Measurements from ENCODE around the gene MBLAC1.

MBLAC1 gene

GRCh38 chr7:100163006-100163531 lies 36.3 kb downstream of the MBLAC1 start:
- TF ChIP-seq ZNF384 (IDR thresholded peaks at IDR 0.05): no peak
- POLR2A ChIA-PET: interaction anchor here (1.8 kb wide), 1 partner anchor 14 kb away, joined by 7 read pairs; the partner anchor contains the start of gene LAMTOR4
- DNase-seq (ENCODE audit: extremely low spot score): no peak
- CTCF ChIA-PET: interaction anchor here (1.1 kb wide), 1 partner anchor 10 kb away, joined by 6 read pairs; no protein-coding TSS in a partner anchor

GRCh38 chr7:100163871-100164270 lies 37.1 kb downstream of the MBLAC1 start:
- CTCF ChIA-PET: interaction anchor here (1.1 kb wide), 1 partner anchor 10 kb away, joined by 6 read pairs; no protein-coding TSS in a partner anchor
- POLR2A ChIA-PET: interaction anchor here (1.8 kb wide), 1 partner anchor 15 kb away, joined by 7 read pairs; the partner anchor contains the start of gene LAMTOR4
- DNase-seq (ENCODE audit: extremely low spot score): no peak
- TF ChIP-seq ZNF384 (IDR thresholded peaks at IDR 0.05) (no peak), SP1 (IDR thresholded peaks at IDR 0.05) (no peak), L3MBTL2 (conservative IDR thresholded peaks at IDR 0.05) (no peak), CTBP1 (IDR thresholded peaks at IDR 0.05; ENCODE audit: borderline replicate concordance) (no peak), SUZ12 (IDR thresholded peaks at IDR 0.05) (no peak), PKNOX1 (IDR thresholded peaks at IDR 0.05) (no peak), FOXM1 (IDR thresholded peaks at IDR 0.05; ENCODE audit: borderline replicate concordance) (no peak), BHLHE40 (IDR thresholded peaks at IDR 0.05; ENCODE audit: borderline replicate concordance) (no peak), FOXK2 (IDR thresholded peaks at IDR 0.05) (no peak), TARDBP (IDR thresholded peaks at IDR 0.05) (no peak), LEF1 (IDR thresholded peaks at IDR 0.05; ENCODE audit: borderline replicate concordance) (no peak), NFRKB (IDR thresholded peaks at IDR 0.05) (no peak), FOXA1 (IDR thresholded peaks at IDR 0.05) (no peak), HDGF (IDR thresholded peaks at IDR 0.05; ENCODE audit: borderline replicate concordance) (no peak), ARNT (IDR thresholded peaks at IDR 0.05) (no peak), ELF4 (IDR thresholded peaks at IDR 0.05) (no peak)

GRCh38 chr7:100166317-100166940 lies 39.7 kb downstream of the MBLAC1 start:
- TF ChIP-seq BHLHE40 (IDR thresholded peaks at IDR 0.05; ENCODE audit: borderline replicate concordance) (no peak), FOXK2 (IDR thresholded peaks at IDR 0.05) (no peak)
- CTCF ChIA-PET: interaction anchor here (0.6 to 1.4 kb wide), 4 partner anchors 10 to 31 kb away, joined by 3 to 4 read pairs (median 3); partner anchors contain the start of gene GPC2
- DNase-seq (ENCODE audit: extremely low spot score): no peak
- POLR2A ChIA-PET: interaction anchor here (0.9 to 2.3 kb wide), 3 partner anchors 9 to 24 kb away, joined by 3 to 12 read pairs (median 4); partner anchors contain the start of genes GPC2 and STAG3

GRCh38 chr7:100166970-100167911 lies 40.5 kb downstream of the MBLAC1 start:
- ChIA-PET POLR2A (interaction anchor here (0.9 to 2.3 kb wide), 3 partner anchors 10 to 23 kb away, joined by 3 to 12 read pairs (median 4); partner anchors contain the start of genes GPC2 and STAG3), CTCF (interaction anchor here (0.6 to 2.2 kb wide), 4 partner anchors 10 to 37 kb away, joined by 3 to 8 read pairs (median 4); partner anchors contain the start of genes GPC2 and LAMTOR4)
- no peak for DNase-seq (ENCODE audit: extremely low spot score)
- TF ChIP-seq FOXM1 (IDR thresholded peaks at IDR 0.05; ENCODE audit: borderline replicate concordance): no peak
- TF ChIP-seq TARDBP (IDR thresholded peaks at IDR 0.05): no peak
- TF ChIP-seq ZNF384 (IDR thresholded peaks at IDR 0.05): no peak
- no peak for TF ChIP-seq BHLHE40 (IDR thresholded peaks at IDR 0.05; ENCODE audit: borderline replicate concordance)
- TF ChIP-seq HDGF (IDR thresholded peaks at IDR 0.05; ENCODE audit: borderline replicate concordance): no peak
- no peak for TF ChIP-seq ELF4 (IDR thresholded peaks at IDR 0.05)
- TF ChIP-seq ARNT (IDR thresholded peaks at IDR 0.05): no peak
- no peak for TF ChIP-seq SUZ12 (IDR thresholded peaks at IDR 0.05)
- no peak for TF ChIP-seq LEF1 (IDR thresholded peaks at IDR 0.05; ENCODE audit: borderline replicate concordance)

GRCh38 chr7:100167912-100168323 lies 41.2 kb downstream of the MBLAC1 start:
- TF ChIP-seq CTBP1 (IDR thresholded peaks at IDR 0.05; ENCODE audit: borderline replicate concordance) (no peak), HDGF (IDR thresholded peaks at IDR 0.05; ENCODE audit: borderline replicate concordance) (no peak), FOXM1 (IDR thresholded peaks at IDR 0.05; ENCODE audit: borderline replicate concordance) (no peak), L3MBTL2 (conservative IDR thresholded peaks at IDR 0.05) (no peak), FOXK2 (IDR thresholded peaks at IDR 0.05) (no peak), ZNF384 (IDR thresholded peaks at IDR 0.05) (no peak), ARNT (IDR thresholded peaks at IDR 0.05) (no peak), PKNOX1 (IDR thresholded peaks at IDR 0.05) (no peak), ELF4 (IDR thresholded peaks at IDR 0.05) (no peak), SUZ12 (IDR thresholded peaks at IDR 0.05) (no peak), TARDBP (IDR thresholded peaks at IDR 0.05) (no peak), SP1 (IDR thresholded peaks at IDR 0.05) (no peak)
- CTCF ChIA-PET: interaction anchor here (1.0 to 2.2 kb wide), 3 partner anchors 9 to 37 kb away, joined by 3 to 8 read pairs (median 3); partner anchors contain the start of genes GPC2 and LAMTOR4
- DNase-seq (ENCODE audit: extremely low spot score): no peak
- POLR2A ChIA-PET: interaction anchor here (1.3 to 2.3 kb wide), 2 partner anchors 9 to 22 kb away, joined by 3 to 12 read pairs; partner anchors contain the start of genes GPC2 and STAG3

Measured in HEK293T (cell line).